ENCODE results near the gene ZMIZ1.

GRCh38 chr10:79296431-79296830 is 227.7 kb downstream of the ZMIZ1 start:
- TF ChIP-seq CTCF (IDR thresholded peaks at IDR 0.05) (no peak), POLR2A (IDR thresholded peaks at IDR 0.05) (no peak)
